GM18498 (cell line): ENCODE results near the gene CHAD.
A peak's percentile ranks its signal among the peaks of the same experiment; 100 is the strongest.
"Not testable (repeated sequence)": the region's sequence is repeated elsewhere in the genome, so short reads cannot be mapped to it uniquely, and the experiment has no call there.

Experiments used
- ATAC-seq: cut with Tn5 transposase; IDR thresholded peaks from one replicate; pipeline ENCODE4 v1.9.1; 2021; ENCODE audit warnings: mild to moderate bottlenecking, moderate library complexity; ENCODE audit not compliant: unreplicated experiment

CHAD gene

DNA sequence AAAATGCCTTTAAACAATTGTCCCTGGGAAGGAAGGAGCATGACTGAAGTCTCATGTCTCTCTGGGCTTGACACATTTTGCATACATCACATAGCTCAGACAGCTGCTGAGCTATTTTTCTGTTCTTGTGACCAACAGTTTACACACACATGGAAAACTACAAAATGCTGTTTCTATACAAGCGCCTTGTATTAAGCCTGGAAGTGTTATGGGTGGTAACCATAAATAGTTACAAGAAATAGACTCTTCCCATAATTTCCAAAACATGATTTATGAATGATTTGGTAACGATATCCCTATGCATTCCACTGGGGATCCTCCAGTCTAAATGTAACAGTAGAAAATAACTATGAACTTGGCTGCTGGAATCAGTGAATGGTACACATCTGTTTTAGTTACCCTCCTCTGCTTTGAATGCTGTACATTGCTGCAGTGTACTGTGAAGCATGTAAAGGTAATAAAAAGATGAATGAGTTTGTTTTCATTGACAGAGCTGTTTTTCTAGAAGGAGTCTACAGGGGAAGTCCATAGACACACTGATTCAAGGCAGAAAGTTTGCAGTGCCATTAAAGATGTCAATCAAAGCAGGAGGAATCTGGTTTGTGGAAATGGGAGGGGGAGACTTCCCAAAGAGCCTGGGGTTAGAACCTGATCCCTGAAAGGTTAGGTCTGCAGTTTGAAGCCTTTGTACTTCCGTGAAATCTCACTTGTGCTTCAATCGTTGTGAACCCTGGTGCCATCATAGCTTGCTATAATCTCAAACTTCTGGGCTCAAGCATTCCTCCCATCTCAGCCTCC is 37.7 kb downstream of the CHAD start:
- no peak for ATAC-seq

DNA sequence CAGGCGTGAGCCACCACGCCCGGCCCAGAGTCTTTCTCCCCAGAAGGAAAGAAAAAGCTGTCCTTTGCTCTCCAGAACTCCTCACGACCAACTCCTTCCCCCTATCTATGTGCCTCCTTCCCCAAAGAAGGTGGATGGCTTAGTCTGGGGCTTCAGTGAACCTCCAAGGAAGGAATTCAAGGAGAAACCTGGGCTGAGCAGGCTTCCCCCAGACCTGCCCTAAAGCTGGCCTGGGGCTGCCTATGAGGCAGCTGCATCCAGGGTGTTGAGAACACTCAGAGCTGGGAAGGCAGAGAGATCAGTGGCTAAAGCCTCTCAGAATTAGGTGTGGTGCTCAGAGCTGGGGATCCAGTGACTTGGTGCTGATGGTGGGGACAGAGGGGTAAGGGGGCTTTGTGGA is 38.9 kb downstream of the CHAD start:
- no peak for ATAC-seq

DNA sequence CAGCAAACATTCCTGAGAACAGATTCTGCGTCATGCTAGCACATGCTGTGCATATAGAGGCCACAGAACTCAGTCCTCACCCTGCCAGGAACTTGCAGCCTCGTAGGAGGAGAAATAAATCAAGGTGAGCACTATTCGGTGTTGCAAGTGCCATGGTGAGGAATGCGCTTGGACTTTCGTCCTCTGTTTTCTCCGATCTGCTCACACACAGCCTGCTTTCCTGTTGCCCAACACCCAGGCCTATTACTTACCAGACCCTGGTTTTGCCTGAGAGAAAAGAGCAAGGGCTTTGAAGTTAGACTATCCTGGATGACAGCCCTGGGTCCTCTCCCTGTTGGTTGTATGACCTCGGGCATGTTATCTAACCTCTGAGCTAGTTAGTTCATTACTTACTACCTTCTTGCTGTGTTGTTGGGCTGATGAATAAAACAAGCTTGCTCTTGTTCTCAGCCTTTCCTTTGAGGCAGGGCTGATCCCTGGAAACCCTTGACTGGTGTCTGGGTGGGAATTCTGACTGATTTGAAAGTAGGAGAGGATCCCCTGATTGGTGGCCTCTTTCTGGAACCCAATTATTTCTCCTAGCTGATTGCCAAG is 39.8 kb downstream of the CHAD start:
- no peak for ATAC-seq

DNA sequence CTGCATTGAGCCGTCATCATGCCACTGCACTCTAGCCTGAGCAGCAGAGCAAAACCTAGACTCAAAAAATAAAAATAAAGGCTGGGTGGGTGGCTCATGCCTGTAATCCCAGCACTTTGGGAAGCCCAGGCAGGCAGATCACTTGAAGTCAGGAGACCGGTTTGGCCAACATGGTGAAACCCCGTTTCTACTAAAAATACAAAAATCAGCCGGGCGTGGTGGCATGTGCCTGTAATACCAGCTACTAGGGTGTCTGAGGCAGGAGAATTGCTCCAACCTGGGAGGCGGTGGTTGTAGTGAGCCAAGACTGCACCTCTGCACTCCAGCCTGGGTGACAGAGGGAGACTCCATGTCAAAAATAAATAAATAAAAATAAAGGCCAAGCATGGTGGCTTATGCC is 40.6 kb downstream of the CHAD start:
- ATAC-seq = not testable (repeated sequence)

DNA sequence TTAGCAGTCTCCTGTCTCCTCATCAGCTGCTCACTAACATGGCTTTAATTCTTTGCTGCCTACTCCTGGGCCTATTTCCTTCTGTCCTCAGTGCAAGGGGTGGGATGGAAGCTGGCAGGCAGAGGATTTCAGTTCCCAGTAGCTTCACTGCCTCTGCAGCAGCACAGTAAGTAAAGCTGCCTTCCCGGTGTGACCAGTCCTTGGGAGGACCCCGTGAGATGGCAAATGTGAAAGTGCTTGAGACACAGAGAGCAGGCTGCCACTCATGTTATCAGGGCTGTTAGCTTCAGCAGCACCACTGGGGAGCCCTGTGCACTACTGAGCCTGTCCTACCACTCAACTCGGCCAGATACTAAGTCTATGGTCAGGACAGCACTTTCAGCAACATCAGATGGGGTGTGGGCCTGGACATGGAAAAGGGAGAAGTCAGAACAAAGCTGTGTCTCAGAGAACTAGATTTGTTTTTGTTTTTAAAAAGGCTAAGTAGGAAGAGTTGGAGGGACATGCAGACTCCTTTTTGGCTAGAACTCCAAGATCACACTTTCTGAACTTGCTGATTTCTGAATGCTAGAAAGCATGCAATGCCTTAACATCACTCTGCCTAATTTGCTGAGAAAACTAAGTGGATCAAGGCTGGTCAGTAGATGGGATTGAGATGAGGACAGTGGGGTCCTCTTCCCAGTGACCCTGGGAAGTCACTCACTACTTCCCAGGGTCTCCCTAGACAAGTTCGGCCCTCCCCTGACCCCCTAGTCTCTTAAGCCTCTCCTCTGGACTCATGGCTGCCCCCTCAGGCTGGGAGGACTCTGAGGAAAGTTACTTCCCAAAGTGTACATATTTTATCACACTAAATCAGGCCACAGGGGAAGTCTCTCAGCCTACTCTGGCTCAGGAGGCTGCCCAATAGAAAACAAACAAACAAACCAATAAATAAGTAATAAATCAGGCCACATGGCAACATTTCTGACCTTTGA is 41.6 kb downstream of the CHAD start:
- ATAC-seq = no peak

DNA sequence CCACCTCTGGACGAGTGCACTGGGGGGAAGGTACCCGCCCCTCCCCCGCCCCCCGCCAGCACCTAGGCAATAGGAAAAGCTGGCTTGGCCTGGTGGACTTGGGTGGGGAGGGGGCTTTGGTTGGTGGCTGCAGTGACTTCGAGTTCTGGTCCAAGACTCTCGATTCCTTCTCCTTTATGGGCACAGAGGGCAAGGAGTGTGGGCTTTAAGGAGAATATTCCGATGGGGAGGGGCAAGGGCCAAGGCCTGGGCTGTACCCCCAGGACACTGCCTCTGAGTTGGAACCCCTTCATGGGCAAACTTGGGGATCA is 42.3 kb downstream of the CHAD start:
- ATAC-seq = peak; percentile 4

DNA sequence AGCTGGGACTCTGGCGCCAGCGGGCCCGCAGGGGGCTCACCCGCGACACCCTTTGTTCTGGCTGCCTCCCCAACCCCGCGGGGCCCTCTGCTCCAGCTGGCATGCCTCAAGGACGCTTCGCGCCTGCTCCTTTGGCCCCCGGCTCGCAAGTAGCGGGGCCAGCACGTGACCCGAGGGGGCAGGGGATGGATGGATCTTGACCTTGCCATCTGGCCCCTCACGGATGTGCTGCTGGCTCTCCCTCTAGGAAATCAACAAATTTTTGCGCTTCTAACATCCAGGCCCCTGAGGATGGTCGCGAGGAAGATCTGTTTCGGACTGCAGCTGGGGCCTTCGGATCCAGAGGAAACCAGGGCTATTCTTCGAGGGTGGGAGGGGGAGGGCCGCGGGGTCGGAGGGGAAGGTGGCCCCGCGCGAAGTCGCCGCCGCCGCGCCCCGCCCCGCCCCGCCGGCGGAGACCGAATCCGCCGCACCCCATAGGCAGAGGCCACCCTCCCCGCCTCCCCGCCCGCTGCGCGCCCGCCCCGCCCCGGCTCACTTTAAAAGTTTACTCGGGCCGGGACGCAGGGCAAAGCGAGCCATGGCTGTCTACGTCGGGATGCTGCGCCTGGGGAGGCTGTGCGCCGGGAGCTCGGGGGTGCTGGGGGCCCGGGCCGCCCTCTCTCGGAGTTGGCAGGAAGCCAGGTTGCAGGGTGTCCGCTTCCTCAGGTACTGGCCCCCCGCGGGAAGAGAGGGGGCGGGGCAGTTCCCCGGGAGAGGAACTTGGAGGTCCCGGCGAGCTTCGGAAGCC is 42.8 kb downstream of the CHAD start, which contains the start of gene ACSF2:
ACSF2 (plus strand) TSS at position 537 of the 790 bp plus-strand sequence; CDS start at position 581, 44 bp downstream.
- peak; percentile 73 for ATAC-seq

DNA sequence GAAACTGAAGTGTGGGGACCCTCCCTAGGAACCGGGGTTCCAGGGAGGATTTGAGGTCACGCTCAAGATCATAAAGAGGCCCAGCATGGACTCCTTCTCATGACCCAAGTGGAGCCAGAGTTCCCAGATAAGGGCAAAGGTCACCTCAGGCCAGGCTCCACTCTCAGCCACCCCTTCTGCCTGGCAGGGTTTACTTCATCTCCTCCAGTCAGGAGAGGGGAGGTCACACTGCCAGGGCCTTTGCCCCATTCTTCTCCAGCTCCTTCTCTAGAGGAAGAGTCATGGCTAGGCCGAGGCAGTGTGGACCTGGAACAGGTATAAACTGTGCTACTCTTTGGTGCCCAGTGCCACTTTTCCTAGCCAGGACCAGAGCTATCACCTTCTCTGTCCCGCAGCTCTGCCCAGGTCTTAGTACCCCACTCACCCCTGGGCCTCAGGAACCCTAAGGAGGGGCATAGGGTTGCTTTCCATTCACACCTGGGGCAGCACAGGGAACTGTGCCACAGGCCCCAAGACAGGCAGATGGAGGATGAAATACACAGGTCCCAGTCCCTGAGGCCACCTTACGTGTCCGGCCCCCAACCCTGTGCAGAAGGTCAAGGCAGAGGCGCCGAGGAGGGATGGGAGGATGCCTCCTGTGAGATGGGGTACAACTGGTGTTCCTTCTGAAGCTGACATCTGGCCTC is 43.5 kb downstream of the CHAD start:
- ATAC-seq = no peak

DNA sequence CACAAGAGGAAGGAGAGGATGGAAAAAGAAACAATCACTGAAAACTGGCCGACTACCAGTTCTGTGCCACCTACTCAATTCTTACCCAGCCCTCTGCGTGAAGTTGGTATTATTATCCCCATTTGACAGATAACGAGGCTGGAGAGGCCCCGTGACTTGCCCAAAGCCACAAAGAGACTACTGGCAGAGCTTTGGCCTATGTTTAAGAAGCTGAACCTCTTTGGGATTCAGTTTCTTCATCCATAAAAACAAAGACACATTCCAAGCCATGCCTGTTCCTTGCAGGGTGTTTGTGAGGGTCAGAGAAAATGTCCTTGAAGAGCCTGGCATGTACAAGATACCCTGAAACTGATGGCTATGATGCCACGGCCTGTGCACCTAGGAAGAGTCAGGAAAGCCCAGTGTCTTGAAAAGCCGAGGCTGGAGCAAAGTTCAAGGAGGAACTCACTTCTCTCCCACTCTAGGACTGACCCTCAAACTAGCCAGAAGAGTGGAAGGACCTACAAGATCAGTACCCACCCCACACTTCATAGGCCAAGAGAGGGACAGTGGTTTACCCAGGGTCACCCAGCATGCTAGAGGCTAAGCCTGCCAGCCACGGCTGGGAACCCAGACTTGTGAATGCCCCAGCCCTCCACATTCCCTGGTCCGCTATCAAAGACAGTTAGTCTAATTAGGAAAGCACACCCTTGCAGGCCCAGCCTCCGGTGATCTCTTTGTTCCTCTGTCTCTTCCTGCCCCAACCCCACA is 44.3 kb downstream of the CHAD start:
- no peak for ATAC-seq

DNA sequence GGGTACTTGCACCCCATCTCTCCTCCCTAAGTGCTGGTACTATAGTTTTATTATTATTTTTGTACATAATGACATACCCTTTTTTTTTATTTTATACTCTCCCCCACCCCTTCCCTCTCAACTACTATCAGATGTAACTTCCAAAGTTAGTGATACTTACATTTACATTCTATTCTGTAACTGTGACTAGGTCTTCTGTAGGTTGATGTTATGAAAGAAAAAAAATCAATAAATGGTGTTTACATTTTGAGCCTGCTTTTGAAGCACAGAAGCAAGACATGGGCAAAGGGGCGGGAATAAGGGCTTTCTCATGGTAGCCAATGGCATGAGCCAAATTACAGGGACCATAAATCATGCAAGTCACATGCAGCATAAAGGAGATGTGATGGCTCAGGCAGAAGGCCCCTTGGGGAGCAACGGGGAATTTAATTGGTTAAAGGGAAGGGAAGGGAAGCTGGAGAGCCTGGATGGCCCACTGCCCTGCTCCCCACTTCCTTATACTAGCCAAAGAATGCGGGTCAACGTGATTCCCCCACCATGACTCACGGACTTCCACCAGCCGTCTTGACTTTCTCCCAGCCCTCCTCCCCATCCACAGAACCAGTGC is 45.0 kb downstream of the CHAD start:
- no peak for ATAC-seq

DNA sequence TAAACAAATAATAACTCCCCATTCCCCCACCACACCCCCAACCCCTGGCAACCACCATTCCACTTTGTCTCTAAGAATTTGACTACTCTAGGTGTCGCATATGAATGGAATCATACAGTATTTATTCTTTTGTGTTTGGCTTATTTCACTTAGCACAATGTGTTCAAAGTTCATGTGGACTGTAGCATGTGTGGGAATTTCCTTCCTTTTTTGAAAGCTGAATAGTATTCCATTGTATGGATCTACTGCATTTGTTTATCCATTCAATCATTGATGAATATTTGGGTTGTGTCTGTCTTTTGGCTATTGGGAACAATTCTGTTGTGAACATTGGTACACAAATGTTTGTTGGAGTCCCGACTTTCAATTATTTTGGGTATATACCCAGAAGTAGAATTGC is 45.9 kb downstream of the CHAD start:
- no peak for ATAC-seq

DNA sequence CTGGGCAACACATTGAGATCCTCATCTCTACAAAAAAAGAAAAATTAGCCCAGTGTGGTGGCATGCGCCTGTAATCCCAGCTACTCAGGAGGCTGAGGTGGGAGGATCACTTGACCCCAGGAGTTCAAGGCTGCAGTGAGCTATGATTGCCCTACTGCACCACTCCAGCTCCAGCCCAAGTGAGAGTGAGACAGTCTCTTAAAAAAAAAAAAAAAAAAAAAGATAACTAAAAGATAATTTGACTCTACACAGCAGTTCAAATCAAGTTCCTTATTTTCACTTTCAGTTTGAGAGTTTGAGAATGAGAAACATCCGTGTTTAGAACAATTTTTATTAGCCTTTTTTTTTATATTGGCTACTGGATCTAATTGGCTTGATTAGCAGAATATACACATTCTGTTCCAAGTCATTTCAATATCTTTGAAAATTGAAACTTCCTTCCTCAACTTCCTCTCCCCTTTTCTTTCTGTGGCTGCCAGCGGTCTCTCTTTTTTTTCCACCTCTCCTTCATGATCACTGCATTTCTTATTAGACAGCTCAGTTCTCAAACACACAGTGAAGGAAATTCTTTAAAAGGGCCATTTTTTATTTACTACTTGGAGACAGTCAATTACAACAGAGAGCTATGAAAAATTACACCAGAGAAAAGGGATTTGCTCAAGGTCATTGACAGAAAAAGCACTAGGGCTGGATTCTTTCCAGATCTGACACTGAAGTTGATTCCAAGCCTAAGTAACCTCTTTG is 47.2 kb downstream of the CHAD start:
- ATAC-seq = no peak

DNA sequence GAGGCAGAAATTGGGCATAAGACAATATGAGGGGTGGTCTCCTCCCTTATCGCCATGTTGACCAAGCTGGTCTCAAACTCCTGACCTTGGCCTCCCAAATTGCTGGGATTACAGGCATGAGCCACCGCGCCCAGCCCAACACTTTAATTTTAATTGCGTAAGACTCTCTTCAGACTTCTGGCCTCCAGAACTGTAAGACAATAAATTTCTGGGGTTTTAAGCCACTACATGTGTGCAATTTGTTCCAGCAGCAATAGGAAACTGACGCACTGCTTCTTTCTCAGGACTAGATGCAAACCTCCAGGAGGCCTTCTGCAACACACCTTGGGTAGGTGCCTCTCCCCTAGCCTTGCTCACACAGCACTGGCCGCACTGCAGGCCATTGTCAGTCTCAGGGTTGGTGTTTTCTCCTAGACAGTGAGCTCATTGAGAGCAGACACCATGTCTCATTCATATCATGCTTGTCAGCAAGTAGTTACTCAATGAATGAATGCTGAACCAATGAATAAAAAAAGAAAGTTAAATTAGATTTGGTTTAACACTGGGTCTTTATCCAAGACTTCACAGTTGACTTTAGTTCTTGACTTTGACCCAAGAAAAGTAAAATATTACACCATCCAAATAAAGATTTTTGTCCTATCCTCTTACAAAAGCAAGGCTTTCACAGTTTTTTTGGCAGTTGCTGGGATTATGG is 48.1 kb downstream of the CHAD start:
- no peak for ATAC-seq

DNA sequence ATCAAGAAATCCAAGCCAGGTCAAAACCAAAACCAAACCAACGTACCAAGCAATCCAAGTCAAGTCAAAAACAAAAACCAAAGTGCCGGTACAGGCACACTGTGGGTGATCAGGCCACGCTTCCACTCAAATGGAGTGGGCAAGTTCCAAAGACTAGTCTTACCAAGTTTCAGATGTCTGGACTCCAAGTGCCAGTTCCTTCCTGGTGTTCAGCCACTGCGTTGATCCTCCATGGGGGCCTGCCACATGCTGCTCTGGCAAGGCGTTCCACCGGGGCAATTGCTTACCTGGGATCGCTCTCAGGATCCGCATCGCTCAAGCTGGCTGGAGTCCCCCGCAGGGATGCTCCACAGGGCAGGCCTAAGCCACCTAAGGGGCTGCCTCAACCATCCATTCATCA is 49.1 kb downstream of the CHAD start:
- not testable (repeated sequence) for ATAC-seq

DNA sequence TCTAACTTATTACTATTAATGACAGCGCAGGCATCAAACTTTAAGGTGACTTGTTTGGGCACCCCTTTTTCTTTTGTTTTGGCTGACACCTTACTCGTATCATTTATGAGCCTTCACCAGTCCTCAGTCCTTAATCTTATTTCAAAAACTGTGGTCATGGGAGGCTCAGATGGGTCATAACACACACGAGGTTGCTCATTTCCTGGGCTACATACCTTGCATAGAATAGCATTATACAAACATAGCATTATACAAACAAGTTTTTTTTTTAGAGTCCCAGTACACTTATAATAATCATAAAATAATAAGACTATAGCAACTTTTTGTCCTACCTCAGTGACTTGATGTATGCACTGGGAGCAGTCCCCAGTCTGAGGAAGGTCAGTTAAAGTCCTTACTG is 53.9 kb downstream of the CHAD start:
- no peak for ATAC-seq
